Bronchial epithelial cell (primary cell): ENCODE results near the gene GUCY2D. TPM values are rescaled to one million over a fixed set of nuclear protein-coding genes. Genes with fewer than 3 reads are reported as not detected.

Experiments
- DNase-seq: peaks from one replicate; pipeline ENCODE4 v3.0.0-alpha.2; 2010; ENCODE audit warnings: low read depth
- FAIRE-seq: peaks from 2 replicates; lab custom pipeline; 2011; peaks lifted over from hg19 to GRCh38; lab: Jason Lieb, UNC
- H3K27me3 ChIP-seq: 2 replicates; pipeline ENCODE4 v1.5.1; 2011; ENCODE audit warnings: low read length; ENCODE audit not compliant: control insufficient read depth, insufficient read depth
- H3K36me3 ChIP-seq: 2 replicates; pipeline ENCODE4 v1.5.1; 2011; ENCODE audit warnings: low read length; ENCODE audit not compliant: control insufficient read depth, insufficient read depth
- H3K4me3 ChIP-seq: 2 replicates; pipeline ENCODE4 v1.5.1; 2011; ENCODE audit warnings: mild to moderate bottlenecking, low read depth, low read length, control low read depth
- CTCF ChIP-seq: IDR thresholded peaks from 2 replicates; pipeline ENCODE4 v1.5.1; 2011; ENCODE audit warnings: mild to moderate bottlenecking, moderate library complexity, low read length, control low read depth, inconsistent platforms; ENCODE audit not compliant: insufficient read depth, severe bottlenecking
- total RNA-seq: library from RNA; depleted of rRNA; stranded (reverse); fragments of >200 nt; gene quantifications from 2 replicates; pipeline ENCODE4 v1.2.1, GENCODE V29; 2014

The GUCY2D gene
- total RNA-seq, 1 donor from 2014 or later: not detected

GRCh38 chr17:7987112-7987893 lies 15.1 kb upstream of the GUCY2D start:
- Histone ChIP-seq H3K27me3 (no peaks in the 10 kb centered on the region), H3K36me3 (no peaks in the 10 kb centered on the region), H3K4me3 (no peak overlapping the region)
- no peak for TF ChIP-seq CTCF
- DNase-seq (no peak), FAIRE-seq (peak; percentile 28)

GRCh38 chr17:7988750-7989178 lies 13.7 kb upstream of the GUCY2D start:
- H3K4me3 ChIP-seq: no peak overlapping the region
- H3K27me3 ChIP-seq: no peaks in the 10 kb centered on the region
- FAIRE-seq (no peak), DNase-seq (peak; percentile 77)
- H3K36me3 ChIP-seq: no peaks in the 10 kb centered on the region
- peak; percentile 41 for TF ChIP-seq CTCF

DNA sequence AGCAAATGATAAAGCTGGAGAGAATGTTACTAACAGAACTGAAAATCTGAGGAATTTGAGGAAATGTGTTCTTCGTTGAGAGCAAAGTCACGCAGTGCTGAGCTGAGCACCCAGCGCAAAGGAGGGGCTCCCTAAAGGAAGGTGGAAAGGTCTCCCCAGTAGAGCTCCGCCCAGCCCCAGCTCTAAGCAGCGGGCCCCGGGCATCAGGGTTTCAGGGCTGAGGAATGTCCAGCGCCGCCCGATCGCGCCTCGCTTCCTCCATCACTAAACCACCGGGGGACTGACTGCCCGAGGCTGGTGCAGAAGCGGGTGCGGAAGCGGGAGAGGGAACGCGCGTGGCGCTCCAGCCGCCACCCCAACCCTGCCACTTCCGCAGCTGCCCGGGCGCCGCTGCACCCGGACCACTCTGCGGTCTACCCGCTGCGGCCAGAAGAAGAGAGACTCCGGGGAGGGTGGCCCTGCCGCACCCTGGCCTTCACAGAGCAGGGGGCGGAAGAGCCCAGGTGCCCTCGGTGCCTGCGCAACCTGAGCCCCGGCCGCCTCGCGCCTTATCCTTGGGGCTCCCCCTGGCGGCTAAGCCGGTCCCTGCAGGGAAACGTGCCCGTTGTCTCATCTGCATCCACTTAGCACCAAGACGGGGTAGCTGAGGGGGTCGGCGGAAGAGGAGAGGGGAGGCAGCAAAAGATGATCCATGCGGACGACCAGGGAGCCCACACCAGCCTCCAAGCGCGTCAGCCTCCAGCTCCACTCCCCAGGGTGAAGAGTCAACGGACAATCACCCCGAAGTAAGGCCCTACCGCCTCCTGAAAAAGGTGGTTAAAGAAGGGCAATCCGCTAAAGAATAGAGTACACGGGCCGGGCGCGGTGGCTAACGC lies 12.4 kb upstream of the GUCY2D start:
- FAIRE-seq (no peak), DNase-seq (peak; percentile 56)
- Histone ChIP-seq H3K27me3 (no peaks in the 10 kb centered on the region), H3K36me3 (no peaks in the 10 kb centered on the region), H3K4me3 (peak overlapping the region; percentile 57)
- TF ChIP-seq CTCF: peak; percentile 97

DNA sequence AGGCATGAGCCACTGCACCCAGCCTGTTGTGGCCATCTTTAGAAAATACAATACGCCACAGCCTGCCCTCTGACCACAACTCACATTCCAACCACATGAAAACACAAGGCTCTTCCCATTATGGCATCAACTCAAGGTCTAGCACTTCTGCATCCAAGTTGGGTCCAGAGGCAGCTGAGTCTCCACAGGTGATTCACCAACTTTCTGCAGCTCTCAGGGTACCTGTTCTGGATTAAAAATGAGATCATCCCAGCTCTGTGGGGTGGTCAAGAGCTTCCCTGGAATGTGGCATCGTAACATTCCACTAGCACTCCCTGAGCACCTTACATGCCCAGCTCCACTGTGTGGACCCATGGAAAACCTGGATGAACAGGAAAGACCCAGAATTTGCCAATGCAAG lies 9.9 kb upstream of the GUCY2D start:
- no peak overlapping the region for H3K4me3 ChIP-seq
- H3K27me3 ChIP-seq: no peaks in the 10 kb centered on the region
- peak; percentile 99 for DNase-seq
- H3K36me3 ChIP-seq: no peaks in the 10 kb centered on the region
- FAIRE-seq: peak; percentile 86
- TF ChIP-seq CTCF: no peak

DNA sequence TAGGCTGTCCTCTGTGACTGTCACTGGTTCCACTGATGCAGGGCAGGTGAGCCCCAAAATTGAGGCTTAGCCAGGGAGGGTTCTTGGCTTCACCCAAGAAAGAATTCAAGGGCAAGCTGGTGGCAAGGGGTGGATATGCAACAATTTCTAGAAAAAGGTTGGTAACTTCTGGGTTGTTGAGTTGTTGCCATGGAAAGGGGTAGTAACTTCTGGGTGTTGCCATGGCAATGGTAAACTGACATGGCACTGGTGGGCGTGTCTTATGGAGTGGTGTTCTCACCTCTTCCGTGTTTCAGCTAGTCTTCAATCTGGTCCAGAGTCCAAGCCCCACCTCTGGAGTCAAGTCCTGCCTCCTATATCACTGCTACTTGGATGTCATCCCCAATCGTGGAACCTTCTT lies 9.5 kb upstream of the GUCY2D start:
- H3K36me3 ChIP-seq: no peaks in the 10 kb centered on the region
- DNase-seq: no peak
- FAIRE-seq: no peak
- no peak for TF ChIP-seq CTCF
- H3K4me3 ChIP-seq: no peak overlapping the region
- no peaks in the 10 kb centered on the region for H3K27me3 ChIP-seq
